Activated T-helper 1 cell treated with Interleukin-2 at 50 U/mL for 16 hours (primary cell): ENCODE results near the gene LRWD1.

Experiments used
- DNase-seq: peaks from one replicate; pipeline ENCODE4 v3.0.0-alpha.2; 2020; ENCODE audit warnings: low read depth

Gene LRWD1

DNA sequence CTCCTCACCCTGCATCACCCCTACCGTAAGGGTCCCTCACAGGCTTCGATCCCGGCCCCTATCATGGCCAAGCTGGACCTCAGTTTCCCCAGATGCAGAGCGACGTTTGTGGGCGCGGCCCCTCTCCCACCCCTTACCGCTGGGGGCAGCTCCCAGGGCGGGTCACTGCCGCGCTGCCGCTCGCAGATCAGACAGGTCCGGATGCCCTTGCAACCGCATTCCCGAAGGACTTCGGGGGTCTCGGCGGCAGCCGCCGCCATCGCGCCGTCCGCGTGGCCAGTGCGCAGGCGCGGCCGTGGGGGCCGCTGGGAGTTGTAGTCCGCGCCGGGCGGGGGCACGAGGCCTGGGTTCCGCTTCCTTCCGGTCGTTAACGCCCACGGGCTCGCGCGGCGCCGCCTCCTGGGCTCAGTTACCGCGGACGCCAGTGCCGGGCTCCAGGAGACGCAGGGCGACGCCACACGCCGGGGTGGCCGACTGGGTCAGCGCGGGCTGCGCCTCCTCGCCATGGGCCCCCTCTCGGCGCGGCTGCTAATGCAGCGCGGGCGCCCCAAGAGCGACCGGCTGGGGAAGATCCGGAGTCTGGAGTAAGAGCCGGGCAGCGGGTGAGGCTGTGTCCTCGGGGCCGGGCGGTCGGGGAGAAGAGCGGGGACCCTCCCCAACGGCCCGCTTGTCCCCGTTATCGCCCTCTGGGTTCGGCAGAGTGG, at the start of gene LRWD1, which contains the start of gene ALKBH4:
TSS of gene LRWD1 (plus strand) at position 408 of the 704 bp plus-strand sequence. CDS start at position 505, 97 bp downstream.
TSS of gene ALKBH4 (minus strand) at position 287 of the 704 bp plus-strand sequence. CDS start at position 260, 27 bp downstream.
- peak; percentile 94 for DNase-seq

DNA sequence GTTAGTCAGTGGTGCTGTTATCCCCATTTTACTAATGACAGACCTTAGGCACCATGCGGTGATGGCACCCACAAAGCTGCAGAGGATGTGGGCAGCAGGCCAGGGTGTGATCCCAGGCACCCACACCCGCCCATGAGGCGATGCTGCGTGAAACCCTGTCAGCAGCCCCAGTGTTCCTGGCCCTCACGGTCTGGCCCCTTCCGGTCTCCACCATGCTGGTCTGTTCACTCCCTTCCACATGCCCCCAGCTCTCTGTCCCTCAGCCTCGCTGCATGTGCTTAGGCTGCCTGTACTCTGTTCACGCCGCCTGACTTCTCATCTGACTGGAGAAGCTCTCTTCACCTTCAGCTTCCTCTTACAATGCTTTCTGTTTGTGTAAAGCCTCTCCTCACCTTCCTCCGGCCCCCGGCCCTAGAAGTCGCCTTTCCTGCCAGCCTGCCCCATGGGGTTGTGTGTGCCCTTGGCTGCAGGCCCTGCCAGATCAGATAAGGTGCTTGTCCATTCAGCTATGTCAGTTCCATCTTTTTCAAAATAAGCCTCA, 49.0 kb upstream of the LRWD1 start:
- DNase-seq, result peak; percentile 46

- DNase-seq, result no peak
These were observed 48.4 kb upstream of the LRWD1 start for GRCh38 chr7:102416406-102416805.

DNA sequence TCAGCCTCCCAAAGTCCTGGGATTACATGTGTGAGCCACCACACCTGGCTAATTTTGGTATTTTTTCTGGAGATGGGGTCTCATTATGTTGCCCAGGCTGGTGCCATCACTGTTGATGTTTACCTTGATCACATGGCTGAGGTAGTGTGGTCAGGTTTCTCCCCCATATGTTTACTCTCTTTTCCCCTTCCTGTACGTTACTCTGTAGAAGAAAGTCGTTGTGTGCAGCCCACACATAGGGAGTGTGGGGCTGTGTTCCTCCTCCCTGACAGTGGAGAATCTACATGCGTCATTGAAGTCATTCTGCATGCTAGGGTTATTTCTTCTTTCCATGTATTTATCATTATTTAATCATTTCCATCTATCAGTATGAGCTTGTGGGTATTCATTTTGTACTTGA, 47.7 kb upstream of the LRWD1 start:
- no peak for DNase-seq

GRCh38 chr7:102418592-102418991, 46.2 kb upstream of the LRWD1 start:
- DNase-seq, result no peak

GRCh38 chr7:102421706-102422240, 43.0 kb upstream of the LRWD1 start:
- DNase-seq, result no peak

- no peak for DNase-seq
These were observed 40.6 kb upstream of the LRWD1 start for GRCh38 chr7:102424129-102424551.

DNA sequence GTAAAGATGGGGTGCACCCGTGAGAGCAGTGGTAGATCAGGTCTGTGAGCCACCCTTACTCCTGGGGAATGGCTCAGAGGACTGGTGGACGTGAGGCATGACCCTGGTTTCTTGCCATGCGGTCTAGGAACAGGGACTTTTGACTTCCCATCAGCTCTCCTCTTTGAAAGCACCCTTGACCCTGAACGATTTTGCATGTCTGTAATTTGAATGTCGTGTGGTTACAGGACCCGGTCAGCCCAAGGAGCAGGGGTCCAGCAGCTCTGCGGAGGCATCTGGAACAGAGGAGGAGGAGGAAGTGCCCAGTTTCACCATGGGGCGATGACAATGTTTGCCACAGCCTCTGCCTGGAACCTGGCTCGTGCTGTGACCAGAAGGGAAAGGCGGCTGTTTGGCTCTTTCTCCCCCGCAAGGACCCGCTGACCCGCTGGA, 40.0 kb upstream of the LRWD1 start:
- no peak for DNase-seq

DNA sequence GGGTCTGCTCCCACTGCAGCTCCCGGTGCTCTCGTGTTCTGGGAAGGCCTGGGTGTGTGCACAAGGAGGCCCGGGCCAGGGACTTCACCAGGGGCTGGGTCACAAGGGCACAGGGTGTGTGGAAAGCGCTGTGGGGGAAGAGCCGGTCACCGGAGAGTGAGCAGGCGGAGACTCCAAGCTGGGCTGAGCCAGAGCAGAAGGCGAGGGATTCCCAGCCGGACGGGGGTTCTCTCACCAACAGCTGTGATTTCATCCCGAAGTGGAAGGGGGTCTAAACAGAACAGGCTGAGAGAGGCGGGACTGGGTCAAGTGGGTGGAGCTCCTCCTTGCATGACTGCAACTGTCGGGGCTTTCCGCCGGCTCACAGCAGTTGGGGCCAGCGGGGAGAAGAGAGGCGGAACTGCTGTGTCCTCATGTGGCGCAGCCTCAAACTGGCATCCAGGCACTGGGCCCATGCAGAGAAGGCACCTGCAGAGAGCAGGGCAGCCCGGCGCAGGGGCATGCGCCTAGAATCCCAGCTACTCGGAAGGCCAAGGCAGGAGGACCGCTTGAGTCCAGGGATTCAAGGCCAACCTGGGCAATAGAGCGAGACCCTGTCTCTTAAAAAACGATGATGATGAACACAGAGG, 39.0 kb upstream of the LRWD1 start:
- peak; percentile 67 for DNase-seq

GRCh38 chr7:102426268-102427018, 38.3 kb upstream of the LRWD1 start:
- DNase-seq, result peak; percentile 41

- DNase-seq, result no peak
These were observed 37.8 kb upstream of the LRWD1 start for GRCh38 chr7:102427019-102427405.

DNA sequence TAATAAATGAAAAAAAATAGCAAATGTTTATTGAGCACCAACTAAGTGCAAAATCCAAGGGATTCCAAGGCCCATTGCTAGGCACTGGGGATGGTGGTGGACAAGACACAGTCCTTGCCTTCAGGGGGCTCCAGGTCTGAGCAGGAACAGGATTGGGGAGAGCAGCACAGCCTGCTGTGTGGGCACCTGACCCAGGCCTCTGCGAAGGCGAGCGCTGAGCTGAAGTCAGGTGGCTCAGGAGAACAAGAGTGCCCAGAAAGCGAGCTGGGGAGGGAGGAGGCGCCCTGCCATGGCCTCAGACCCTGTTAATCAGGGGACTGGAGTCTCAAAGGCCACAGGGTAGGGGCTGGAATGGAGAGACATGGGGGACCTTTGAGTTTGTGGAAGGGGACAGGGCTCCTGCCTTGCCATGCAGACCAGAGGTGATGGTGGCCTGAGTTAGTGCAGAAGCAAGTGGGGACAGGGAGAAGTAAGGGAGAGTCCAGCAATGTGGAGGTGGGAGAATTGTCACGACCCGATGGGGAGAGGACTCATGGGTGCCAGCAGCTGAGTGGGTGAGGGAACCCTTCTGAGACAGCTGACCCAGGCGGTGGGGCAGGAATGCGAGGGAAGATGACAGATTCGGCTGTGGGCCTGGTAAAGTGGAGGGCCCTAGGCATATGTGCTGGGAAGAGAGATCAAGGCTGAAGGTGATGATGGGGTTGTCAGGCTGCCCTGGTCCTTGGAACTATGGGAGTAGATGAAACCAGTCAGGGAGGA, 35.5 kb upstream of the LRWD1 start:
- no peak for DNase-seq

DNA sequence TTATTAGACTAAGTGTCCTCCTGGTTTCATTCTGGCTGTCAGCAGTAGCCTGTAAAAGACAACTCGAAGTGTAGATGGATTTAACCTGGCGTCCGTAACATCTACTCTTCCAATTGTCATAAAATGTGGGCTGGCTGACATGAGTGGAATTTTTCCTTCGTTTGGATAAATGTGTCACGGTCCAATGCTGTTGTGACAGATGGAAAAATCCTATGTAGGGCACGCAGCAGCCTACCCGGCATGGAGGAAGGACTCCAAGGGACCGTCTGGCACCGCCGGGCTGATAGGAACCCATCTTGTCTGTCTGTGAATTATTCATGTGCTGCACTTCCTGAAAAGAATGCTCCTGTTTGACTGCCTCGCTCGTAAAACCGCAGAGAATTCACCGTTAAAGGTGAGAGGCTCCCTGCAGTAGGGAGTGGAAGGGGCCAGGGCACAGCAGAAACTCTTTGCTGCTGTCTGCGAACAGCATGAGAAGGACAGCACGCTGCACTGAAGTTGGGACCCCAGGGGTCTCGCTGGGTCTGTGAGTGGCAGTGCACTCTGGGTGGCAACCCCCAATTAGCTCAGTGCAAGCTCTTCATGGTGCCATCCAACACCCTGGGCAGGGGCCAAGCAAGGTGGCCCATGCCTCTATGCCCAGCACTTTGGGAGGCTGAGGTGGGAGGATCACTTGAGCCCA, 33.0 kb upstream of the LRWD1 start:
- DNase-seq, result peak; percentile 44

DNA sequence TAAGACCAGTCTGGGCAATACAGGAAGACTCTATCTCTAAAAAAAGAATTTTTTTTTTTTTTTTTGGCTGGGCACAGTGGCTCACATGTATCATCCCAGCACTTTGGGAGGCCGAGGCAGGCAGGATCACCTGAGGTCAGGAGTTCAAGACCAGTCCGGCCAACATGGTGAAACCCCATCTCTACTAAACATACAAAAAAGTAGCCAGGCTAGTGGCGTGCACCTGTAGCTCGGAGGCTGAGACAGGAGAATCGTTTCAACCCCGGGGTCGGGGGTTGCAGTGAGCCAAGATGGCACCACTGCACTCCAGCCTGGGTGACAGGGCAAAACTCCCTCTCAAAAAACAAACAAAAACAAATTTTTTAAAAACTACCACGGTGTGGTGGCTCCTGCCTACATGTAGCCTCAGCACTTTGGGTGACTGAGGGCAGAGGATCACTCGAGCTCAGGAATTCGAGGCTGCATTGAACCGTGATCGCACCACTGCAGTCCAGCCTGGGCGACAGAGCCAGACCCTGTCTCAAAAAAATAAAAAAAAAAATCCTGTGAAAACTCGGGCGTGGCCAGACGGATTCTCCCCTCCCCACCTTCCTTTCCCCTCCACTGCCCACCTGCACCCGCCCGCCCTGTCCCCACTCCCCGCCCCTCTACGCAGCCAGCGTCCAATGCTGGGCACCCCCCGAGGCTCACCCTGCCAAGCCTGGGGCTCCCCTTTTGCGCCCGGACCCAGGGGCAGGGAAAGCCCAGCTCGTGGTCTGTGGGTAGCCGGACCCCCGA, 32.2 kb upstream of the LRWD1 start:
- DNase-seq, result no peak

DNA sequence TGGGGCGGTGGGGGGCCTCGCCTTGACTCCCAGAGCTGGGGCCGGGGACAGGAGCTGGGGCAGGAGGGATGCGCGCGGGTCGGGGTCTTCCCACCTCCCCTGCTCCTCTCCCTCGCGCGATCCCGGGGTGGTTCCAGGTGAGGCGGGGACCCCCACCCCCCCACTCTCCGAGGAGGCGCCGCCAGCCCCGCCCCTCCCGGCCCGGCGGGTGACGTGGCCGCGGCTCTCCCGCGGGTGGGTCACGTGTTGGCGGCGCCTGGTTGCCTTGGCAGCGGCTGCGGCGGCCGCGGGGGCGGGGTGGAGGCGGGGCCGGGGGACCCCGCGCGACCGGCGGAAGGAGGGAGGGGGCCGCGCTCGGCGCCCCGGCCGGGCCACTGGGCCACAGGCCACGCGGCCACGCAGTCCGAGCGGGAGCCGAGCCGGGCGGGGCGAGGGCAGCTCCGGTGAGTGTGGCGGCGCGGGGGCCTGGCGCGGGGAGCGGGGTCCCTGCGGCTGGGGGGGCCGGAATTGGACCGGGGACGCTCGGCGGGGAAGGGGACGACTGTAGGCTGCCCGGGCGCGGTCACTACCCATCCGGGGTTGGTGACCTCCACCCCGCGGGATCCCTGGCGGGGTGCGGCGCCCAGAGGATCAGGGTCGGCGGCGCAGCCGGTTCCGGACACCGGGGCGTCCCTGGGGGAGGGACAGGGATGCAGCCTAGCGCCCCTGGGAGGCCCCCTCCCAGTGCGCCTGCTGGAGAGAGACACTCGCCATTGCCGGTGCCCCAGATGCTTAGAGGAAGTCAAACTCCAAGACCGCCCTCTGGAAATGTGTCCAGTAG, 31.4 kb upstream of the LRWD1 start, which contains the start of gene ORAI2:
TSS of gene ORAI2 (plus strand) at position 357 of the 820 bp plus-strand sequence. CDS start 5,382 bp downstream, outside the sequence.
- DNase-seq, result peak; percentile 86

GRCh38 chr7:102434039-102434486, 30.7 kb upstream of the LRWD1 start:
- DNase-seq, result no peak

DNA sequence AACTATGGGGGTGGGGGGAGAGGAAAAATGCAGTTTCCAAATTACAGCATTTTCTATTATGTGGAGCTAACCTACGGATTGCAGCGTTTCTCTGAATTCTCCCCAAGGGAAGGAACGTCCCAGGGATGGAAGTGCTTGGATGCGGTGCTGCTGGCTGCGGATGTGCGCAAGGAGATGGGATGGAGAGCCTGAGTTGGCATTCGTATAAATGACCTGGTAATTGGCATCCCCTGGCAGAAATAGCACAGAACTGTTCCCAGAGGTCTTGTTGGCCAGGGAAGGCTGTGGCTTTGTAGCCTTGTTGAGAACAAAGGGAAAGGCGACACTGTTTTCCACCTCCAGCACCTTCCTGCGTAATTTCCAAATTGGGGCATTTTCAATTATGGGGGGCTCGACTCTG, 28.7 kb upstream of the LRWD1 start:
- no peak for DNase-seq

DNA sequence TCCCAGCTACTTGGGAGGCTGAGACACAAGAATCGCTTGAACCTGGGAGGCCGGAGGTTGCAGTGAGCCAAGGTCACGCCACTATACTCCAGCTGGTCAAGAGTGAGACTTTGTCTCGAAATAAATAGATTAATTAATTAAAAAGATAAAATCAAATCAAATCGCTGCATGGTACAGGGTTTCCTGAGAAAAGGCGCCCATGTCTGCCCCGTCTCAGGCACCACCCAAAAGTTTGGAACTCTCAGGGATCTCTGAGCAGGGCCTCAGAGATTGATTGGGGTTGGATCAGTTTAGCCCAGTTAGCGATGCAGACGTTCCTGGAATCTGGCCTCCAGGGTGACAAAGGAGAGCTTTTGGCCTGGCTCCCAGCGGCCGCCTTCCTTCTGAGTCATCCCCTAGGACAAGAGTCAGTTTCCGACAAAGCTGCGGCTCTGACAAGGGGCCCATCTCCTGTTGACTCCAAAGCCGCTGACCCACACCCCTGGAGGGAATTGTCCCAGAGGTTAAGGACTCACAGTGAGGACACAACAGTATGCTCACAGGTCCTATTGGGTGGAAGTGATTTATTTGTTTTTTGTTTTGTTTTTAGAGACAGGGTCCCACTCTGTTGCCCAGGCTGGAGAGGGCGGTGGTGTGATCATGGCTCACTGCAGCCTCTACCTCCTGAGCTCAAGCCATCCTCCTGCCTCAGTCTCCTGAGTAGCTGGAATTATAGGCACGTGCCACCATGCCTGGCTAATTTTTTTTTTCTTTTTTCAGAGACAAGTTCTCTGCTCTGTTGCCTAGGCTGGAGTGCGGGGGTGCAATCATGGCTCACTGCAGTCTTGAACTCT, 24.6 kb upstream of the LRWD1 start:
- DNase-seq, result no peak
